Endodermal cell (in vitro differentiated cells): ENCODE results near the gene TMIGD2. TPM values are rescaled to one million over a fixed set of nuclear protein-coding genes. Genes with fewer than 3 reads are reported as not detected.

Source experiments
- DNase-seq: peaks from one replicate; pipeline ENCODE4 v3.0.0-alpha.2; 2017
- H3K27ac ChIP-seq: 2 replicates; pipeline ENCODE4 v1.5.1; 2013; ENCODE audit warnings: mild to moderate bottlenecking, low read depth, low read length, moderate library complexity
- H3K27me3 ChIP-seq: 2 replicates; pipeline ENCODE4 v1.6.1; 2013; ENCODE audit warnings: mild to moderate bottlenecking, low read length, moderate library complexity; ENCODE audit not compliant: insufficient read depth, control insufficient read depth, poor library complexity, severe bottlenecking
- H3K36me3 ChIP-seq: 2 replicates; pipeline ENCODE4 v1.7.0; 2013; ENCODE audit warnings: mild to moderate bottlenecking, low read length, moderate library complexity; ENCODE audit not compliant: control insufficient read depth, insufficient read depth
- H3K4me1 ChIP-seq: one replicate; pipeline ENCODE4 v1.7.0; 2013; ENCODE audit warnings: low read length; ENCODE audit not compliant: control insufficient read depth, insufficient read depth
- H3K4me3 ChIP-seq: 2 replicates; pipeline ENCODE4 v1.5.1; 2013; ENCODE audit warnings: mild to moderate bottlenecking, low read length, moderate library complexity
- H3K9ac ChIP-seq: 2 replicates; pipeline ENCODE4 v1.6.1; 2013; ENCODE audit warnings: mild to moderate bottlenecking, low read length, moderate library complexity; ENCODE audit not compliant: poor library complexity, severe bottlenecking; ENCODE audit errors: extremely low read depth
- H3K9me3 ChIP-seq: 2 replicates; pipeline ENCODE4 v1.6.1; 2013; ENCODE audit warnings: mild to moderate bottlenecking, low read length, moderate library complexity; ENCODE audit not compliant: control insufficient read depth
- H3K27ac Mint-ChIP-seq: 2 replicates; pipeline ENCODE4 v1.8.0; 2020; ENCODE audit warnings: mixed read lengths
- H3K27me3 Mint-ChIP-seq: 2 replicates; pipeline ENCODE4 v1.8.0; 2021; ENCODE audit warnings: mild to moderate bottlenecking, mixed read lengths; ENCODE audit not compliant: insufficient read depth
- H3K36me3 Mint-ChIP-seq: 2 replicates; pipeline ENCODE4 v1.8.0; 2020; ENCODE audit warnings: low read depth, mixed read lengths
- H3K4me1 Mint-ChIP-seq: 2 replicates; pipeline ENCODE4 v1.8.0; 2020; ENCODE audit warnings: mixed read lengths
- H3K4me3 Mint-ChIP-seq: 2 replicates; pipeline ENCODE4 v1.8.0; 2020; ENCODE audit warnings: mild to moderate bottlenecking, moderate library complexity, mixed read lengths
- H3K9me3 Mint-ChIP-seq: 2 replicates; pipeline ENCODE4 v1.8.0; 2020; ENCODE audit warnings: mild to moderate bottlenecking, mixed read lengths
- WGBS, 2 experiments: methylation state at CpG; one replicate each; pipeline versions ENCODE4 v1.1.5 to v1.1.7; 2013; ENCODE audit warnings: missing lambda C conversion rate in 2 of 2, mixed read lengths in 1 of 2; ENCODE audit not compliant: insufficient coverage in 1 of 2, insufficient read length in 1 of 2; 5-methylcytosine and 5-hydroxymethylcytosine counted together
- total RNA-seq, 2 donors: library from RNA; stranded (reverse); fragmentation: NEBNext Ultra II Directional in 1 of 2; extraction: Animal tissue kit (Norgen Biotek cat#: 25700) in 1 of 2; gene quantifications; 2 replicates in 1 of 2; 3 replicates in 1 of 2; pipeline ENCODE4 v1.2.1, GENCODE V29; 2021
- TF ChIP-seq, protein P1 (sequence below): fragments of 200-600 bp; sonication (generic); conservative IDR thresholded peaks from 2 replicates; pipeline ENCODE4 v1.5.0; 2021; ENCODE audit warnings: antibody characterized with exemption, mild to moderate bottlenecking

The TMIGD2 gene
- total RNA-seq, 2 donors from 2014 or later: 0.58 to 0.70 TPM

DNA sequence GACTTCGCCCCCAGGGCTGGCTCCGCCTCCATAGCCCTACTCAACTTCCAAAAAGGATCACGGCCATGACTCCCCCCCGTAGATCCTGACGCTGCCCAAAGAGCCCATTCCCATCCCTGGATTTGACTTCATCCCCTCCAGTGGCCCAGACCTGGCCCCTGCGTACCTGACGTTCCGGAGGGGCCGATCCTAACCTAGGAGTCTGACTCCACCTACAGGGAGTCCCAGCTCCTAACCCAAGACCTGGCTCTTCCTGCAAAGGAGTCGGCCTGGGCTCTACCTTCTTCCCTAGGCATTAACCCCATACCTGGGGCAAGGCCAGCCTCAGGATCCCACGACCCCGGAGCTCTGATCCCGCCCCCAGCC lies 25.7 kb upstream of the TMIGD2 start:
- H3K27me3 ChIP-seq: peaks cover 17% of the 10 kb centered on the region
- H3K27ac ChIP-seq: no peak overlapping the region
- peak overlapping the region; percentile 60 for H3K4me3 ChIP-seq
- peaks cover 12% of the 10 kb centered on the region for H3K36me3 Mint-ChIP-seq
- peaks cover 2% of the 10 kb centered on the region for H3K9me3 Mint-ChIP-seq
- TF ChIP-seq, protein P1, sequence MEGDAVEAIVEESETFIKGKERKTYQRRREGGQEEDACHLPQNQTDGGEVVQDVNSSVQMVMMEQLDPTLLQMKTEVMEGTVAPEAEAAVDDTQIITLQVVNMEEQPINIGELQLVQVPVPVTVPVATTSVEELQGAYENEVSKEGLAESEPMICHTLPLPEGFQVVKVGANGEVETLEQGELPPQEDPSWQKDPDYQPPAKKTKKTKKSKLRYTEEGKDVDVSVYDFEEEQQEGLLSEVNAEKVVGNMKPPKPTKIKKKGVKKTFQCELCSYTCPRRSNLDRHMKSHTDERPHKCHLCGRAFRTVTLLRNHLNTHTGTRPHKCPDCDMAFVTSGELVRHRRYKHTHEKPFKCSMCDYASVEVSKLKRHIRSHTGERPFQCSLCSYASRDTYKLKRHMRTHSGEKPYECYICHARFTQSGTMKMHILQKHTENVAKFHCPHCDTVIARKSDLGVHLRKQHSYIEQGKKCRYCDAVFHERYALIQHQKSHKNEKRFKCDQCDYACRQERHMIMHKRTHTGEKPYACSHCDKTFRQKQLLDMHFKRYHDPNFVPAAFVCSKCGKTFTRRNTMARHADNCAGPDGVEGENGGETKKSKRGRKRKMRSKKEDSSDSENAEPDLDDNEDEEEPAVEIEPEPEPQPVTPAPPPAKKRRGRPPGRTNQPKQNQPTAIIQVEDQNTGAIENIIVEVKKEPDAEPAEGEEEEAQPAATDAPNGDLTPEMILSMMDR: no peak
- no peak overlapping the region for H3K9ac ChIP-seq
- H3K4me1 ChIP-seq: no peaks in the 10 kb centered on the region
- H3K36me3 ChIP-seq: no peaks in the 10 kb centered on the region
- no peak for DNase-seq
- WGBS, 2 experiments: 21 to 22% methylated on average over 8 to 13 of the region's 13 CpGs
- peaks cover 7% of the 10 kb centered on the region for H3K27me3 Mint-ChIP-seq
- H3K4me3 Mint-ChIP-seq: peak overlapping the region; percentile 67
- no peaks in the 10 kb centered on the region for H3K9me3 ChIP-seq
- peaks cover 5% of the 10 kb centered on the region for H3K4me1 Mint-ChIP-seq
- peak overlapping the region; percentile 86 for H3K27ac Mint-ChIP-seq

DNA sequence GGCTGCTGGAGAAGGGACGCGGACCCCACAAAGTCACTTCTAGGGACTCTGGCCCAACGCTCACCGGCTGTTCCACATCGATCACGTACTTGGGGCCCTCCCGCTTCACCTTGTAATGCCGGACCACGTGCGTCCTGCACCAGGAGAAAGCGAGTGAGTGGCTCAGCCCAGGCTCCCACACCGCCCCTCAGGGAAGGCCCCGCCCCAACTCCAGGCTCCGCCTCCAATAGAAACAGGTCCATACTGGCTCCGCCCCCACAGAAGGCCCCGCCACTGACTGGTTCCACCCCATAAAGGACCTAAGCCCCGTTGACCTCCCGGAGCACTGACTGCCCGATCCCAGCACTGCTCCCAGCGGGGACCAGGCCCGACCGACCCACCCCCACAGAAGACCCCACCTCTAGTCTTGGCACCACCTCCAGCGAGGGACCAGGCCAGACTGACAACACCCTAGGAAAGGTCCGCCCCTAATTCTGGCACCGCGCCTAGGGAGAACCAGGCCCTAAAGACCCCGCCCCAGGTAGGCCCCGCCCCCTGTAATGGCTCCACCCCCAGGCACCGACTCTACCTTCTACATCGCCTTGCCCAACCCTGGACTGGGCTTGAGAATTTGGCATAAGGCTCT lies 25.2 kb upstream of the TMIGD2 start:
- Mint-ChIP-seq H3K4me3 (peak overlapping the region; percentile 67), H3K36me3 (peaks cover 12% of the 10 kb centered on the region), H3K27ac (peak overlapping the region; percentile 86), H3K27me3 (peaks cover 7% of the 10 kb centered on the region), H3K4me1 (peaks cover 5% of the 10 kb centered on the region), H3K9me3 (peaks cover 2% of the 10 kb centered on the region)
- H3K27me3 ChIP-seq: peaks cover 17% of the 10 kb centered on the region
- peak overlapping the region; percentile 60 for H3K4me3 ChIP-seq
- TF ChIP-seq, protein P1: no peak
- no peaks in the 10 kb centered on the region for H3K36me3 ChIP-seq
- 15 to 19% methylated on average over 12 to 30 of the region's 30 CpGs for WGBS, 2 experiments
- DNase-seq: peak; percentile 97
- no peak overlapping the region for H3K27ac ChIP-seq
- no peaks in the 10 kb centered on the region for H3K4me1 ChIP-seq
- no peaks in the 10 kb centered on the region for H3K9me3 ChIP-seq
- H3K9ac ChIP-seq: no peak overlapping the region

DNA sequence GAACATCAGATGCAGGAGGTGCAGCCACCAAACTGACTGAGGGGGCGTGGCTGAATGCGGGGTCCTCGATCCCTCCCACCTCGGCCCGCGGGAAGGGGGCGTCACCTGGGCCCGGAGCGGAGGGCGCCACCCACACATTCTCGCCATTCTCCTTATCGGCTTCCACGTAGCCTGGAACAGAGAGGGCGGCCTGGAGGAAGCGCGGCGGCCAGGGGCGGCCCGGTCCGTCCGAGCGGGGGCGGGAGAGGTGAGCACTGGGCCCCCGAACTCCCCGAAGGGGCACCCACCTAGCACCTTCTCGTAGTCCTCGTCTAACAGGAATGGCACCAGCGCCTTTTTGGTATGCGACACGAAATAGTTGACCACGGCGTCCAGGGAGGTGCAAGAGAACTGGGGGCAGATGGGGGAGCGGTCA lies 24.7 kb upstream of the TMIGD2 start:
- WGBS, 2 experiments: 8 to 12% methylated on average over 20 to 33 of the region's 33 CpGs

More for the DNA sequence above, 24.7 kb upstream of the TMIGD2 start:
- peak; percentile 90 for DNase-seq
- Mint-ChIP-seq H3K27ac (no peak overlapping the region), H3K4me1 (peaks cover 5% of the 10 kb centered on the region), H3K9me3 (peaks cover 2% of the 10 kb centered on the region), H3K4me3 (peak overlapping the region; percentile 67), H3K27me3 (peaks cover 7% of the 10 kb centered on the region), H3K36me3 (peaks cover 11% of the 10 kb centered on the region)
- Histone ChIP-seq H3K9ac (no peak overlapping the region), H3K4me3 (no peak overlapping the region), H3K9me3 (no peaks in the 10 kb centered on the region), H3K4me1 (no peaks in the 10 kb centered on the region), H3K36me3 (no peaks in the 10 kb centered on the region), H3K27me3 (peaks cover 17% of the 10 kb centered on the region), H3K27ac (no peak overlapping the region)
- TF ChIP-seq, protein P1: no peak
